DOHH2 (cell line): ENCODE data around the gene KRTAP4-2.

ENCODE experiments used
- H3F3A ChIP-seq: fragments of 200-600 bp; sonication (generic), shearing (Covaris generic); 2 replicates; pipeline ENCODE4 v1.6.0; 2016; ENCODE audit warnings: antibody characterized with exemption, mild to moderate bottlenecking; ENCODE audit not compliant: control insufficient read depth, insufficient read depth
- H3K27ac ChIP-seq: fragments of 200-600 bp; sonication (generic); 2 replicates; pipeline ENCODE4 v1.5.1; 2014; ENCODE audit warnings: low read depth, mild to moderate bottlenecking, low read length, moderate library complexity
- H3K27me3 ChIP-seq: fragments of 200-600 bp; sonication (generic); 2 replicates; pipeline ENCODE4 v1.6.1; 2014; ENCODE audit warnings: mild to moderate bottlenecking, low read length, mixed read lengths; ENCODE audit not compliant: control insufficient read depth
- H3K36me3 ChIP-seq: fragments of 200-600 bp; sonication (generic); 2 replicates; pipeline ENCODE4 v1.6.1; 2014; ENCODE audit warnings: mild to moderate bottlenecking, low read length, moderate library complexity, mixed read lengths; ENCODE audit not compliant: control insufficient read depth
- H3K4me1 ChIP-seq: fragments of 200-600 bp; sonication (generic); 2 replicates; pipeline ENCODE4 v1.6.1; 2014; ENCODE audit warnings: mild to moderate bottlenecking, low read length, mixed read lengths; ENCODE audit not compliant: control insufficient read depth
- H3K4me2 ChIP-seq: fragments of 200-600 bp; sonication (generic); 2 replicates; pipeline ENCODE4 v1.6.0; 2014; ENCODE audit warnings: mild to moderate bottlenecking, low read length, moderate library complexity
- H3K4me3 ChIP-seq: fragments of 200-600 bp; sonication (generic); 2 replicates; pipeline ENCODE4 v1.5.1; 2014; ENCODE audit warnings: mild to moderate bottlenecking, low read length, mixed read lengths
- H3K79me2 ChIP-seq: fragments of 200-600 bp; sonication (generic); 2 replicates; pipeline ENCODE4 v1.6.1; 2014; ENCODE audit warnings: mild to moderate bottlenecking, low read length, mixed read lengths; ENCODE audit not compliant: control insufficient read depth
- H3K9me2 ChIP-seq: fragments of 200-600 bp; sonication (generic); replicated peaks from 2 replicates; pipeline ENCODE4 v1.6.1; 2014; ENCODE audit warnings: mild to moderate bottlenecking, low read length, mixed read lengths; ENCODE audit not compliant: control insufficient read depth
- H3K9me3 ChIP-seq: fragments of 200-600 bp; sonication (generic); 2 replicates; pipeline ENCODE4 v1.6.1; 2014; ENCODE audit warnings: antibody characterized with exemption, low read length, mixed read lengths; ENCODE audit not compliant: control insufficient read depth, insufficient read depth
- H4K20me1 ChIP-seq: fragments of 200-600 bp; sonication (generic); 2 replicates; pipeline ENCODE4 v1.6.0; 2014; ENCODE audit warnings: low read depth, mild to moderate bottlenecking, antibody characterized with exemption, low read length, moderate library complexity; ENCODE audit not compliant: control insufficient read depth, insufficient read depth
- CTCF ChIP-seq: fragments of 200-600 bp; sonication (generic); IDR thresholded peaks from one replicate; pipeline ENCODE4 v1.5.1; 2014; ENCODE audit warnings: antibody characterized with exemption, mild to moderate bottlenecking, low read depth, low read length; ENCODE audit not compliant: poor library complexity, severe bottlenecking
- EZH2phosphoT487 ChIP-seq: fragments of 200-600 bp; sonication (generic); IDR thresholded peaks from 2 replicates; pipeline ENCODE4 v1.6.1; 2017; ENCODE audit warnings: borderline replicate concordance, mild to moderate bottlenecking, antibody characterized with exemption, low read length, moderate library complexity, mixed read lengths

KRTAP4-2 gene

GRCh38 chr17:41178843-41179616 lies 1.0 kb upstream of the KRTAP4-2 start:
- Histone ChIP-seq H3K4me3 (no peak overlapping the region), H3K9me3 (no peaks in the 10 kb centered on the region), H3K36me3 (no peaks in the 10 kb centered on the region), H3F3A (no peaks in the 10 kb centered on the region), H3K27ac (no peak overlapping the region), H3K27me3 (peaks cover 14% of the 10 kb centered on the region), H3K79me2 (no peaks in the 10 kb centered on the region), H3K4me1 (peaks cover 8% of the 10 kb centered on the region), H3K9me2 (no peaks in the 10 kb centered on the region), H4K20me1 (no peaks in the 10 kb centered on the region), H3K4me2 (no peak overlapping the region)
- TF ChIP-seq CTCF (no peak), EZH2phosphoT487 (no peak)

GRCh38 chr17:41178341-41178740 lies 320 bp upstream of the KRTAP4-2 start:
- Histone ChIP-seq H3F3A (no peaks in the 10 kb centered on the region), H3K4me3 (no peak overlapping the region), H3K79me2 (no peaks in the 10 kb centered on the region), H3K27me3 (peaks cover 14% of the 10 kb centered on the region), H3K27ac (no peak overlapping the region), H3K4me2 (no peak overlapping the region), H3K4me1 (peaks cover 8% of the 10 kb centered on the region), H3K36me3 (no peaks in the 10 kb centered on the region), H3K9me2 (no peaks in the 10 kb centered on the region), H4K20me1 (no peaks in the 10 kb centered on the region), H3K9me3 (no peaks in the 10 kb centered on the region)
- TF ChIP-seq CTCF: no peak
- TF ChIP-seq EZH2phosphoT487: no peak

- H3K27me3 ChIP-seq: peaks cover 14% of the 10 kb centered on the region
- H3K4me2 ChIP-seq: no peak overlapping the region
- H3K4me3 ChIP-seq: no peak overlapping the region
- peaks cover 8% of the 10 kb centered on the region for H3K4me1 ChIP-seq
- no peaks in the 10 kb centered on the region for H4K20me1 ChIP-seq
- TF ChIP-seq CTCF (no peak), EZH2phosphoT487 (no peak)
- H3K36me3 ChIP-seq: no peaks in the 10 kb centered on the region
- no peak overlapping the region for H3K27ac ChIP-seq
- no peaks in the 10 kb centered on the region for H3K9me2 ChIP-seq
- H3F3A ChIP-seq: no peaks in the 10 kb centered on the region
- no peaks in the 10 kb centered on the region for H3K9me3 ChIP-seq
- no peaks in the 10 kb centered on the region for H3K79me2 ChIP-seq
These were observed 1.2 kb downstream of the KRTAP4-2 start for GRCh38 chr17:41176744-41177387.
